HL-60 (cell line): ENCODE results near the gene TMEM63A.

Experiments used
- DNase-seq, 2 experiments: peaks; one replicate each; pipeline ENCODE4 v3.0.0-alpha.2; 2010 to 2020; ENCODE audit warnings: low read depth in 1 of 2, low spot score in 1 of 2
- H3K27ac ChIP-seq: fragments of 250-450 bp; sonication (Bioruptor Pico); replicated peaks from 2 replicates; pipeline ENCODE4 v1.5.1; 2020; ENCODE audit warnings: mild to moderate bottlenecking, moderate library complexity
- H3K27me3 ChIP-seq: fragments of 250-450 bp; sonication (Bioruptor Pico); 2 replicates; pipeline ENCODE4 v1.5.1; 2021; ENCODE audit warnings: mild to moderate bottlenecking, moderate library complexity; ENCODE audit not compliant: insufficient read depth, poor library complexity, severe bottlenecking
- H3K4me3 ChIP-seq: replicated peaks from 2 replicates; pipeline ENCODE4 v1.5.1; 2011; ENCODE audit warnings: mild to moderate bottlenecking, control low read depth, low read length; ENCODE audit not compliant: insufficient read depth
- CTCF ChIP-seq: IDR thresholded peaks from one replicate; pipeline ENCODE4 v1.5.1; 2011; ENCODE audit warnings: low read length, control low read depth, inconsistent platforms; ENCODE audit not compliant: insufficient read depth
- GABPA ChIP-seq: IDR thresholded peaks from 2 replicates; pipeline ENCODE4 v1.6.1; 2012; ENCODE audit warnings: low read depth
- POLR2AphosphoS5 ChIP-seq: IDR thresholded peaks from 2 replicates; pipeline ENCODE4 v1.6.1; 2012; ENCODE audit warnings: low read depth
- REST ChIP-seq: IDR thresholded peaks from 2 replicates; pipeline ENCODE4 v1.6.1; 2012; ENCODE audit warnings: low read depth; ENCODE audit not compliant: insufficient replicate concordance
- SPI1 ChIP-seq: IDR thresholded peaks from 2 replicates; pipeline ENCODE4 v1.6.1; 2012; ENCODE audit warnings: low read depth, mild to moderate bottlenecking, borderline replicate concordance

The TMEM63A gene

GRCh38 chr1:225860107-225860506 lies 22.1 kb downstream of the TMEM63A start:
- no peak for TF ChIP-seq CTCF
- TF ChIP-seq SPI1, result no peak
- no peak for TF ChIP-seq REST
- TF ChIP-seq POLR2AphosphoS5, result no peak
- TF ChIP-seq GABPA, result no peak
- DNase-seq, result no peak
- no peak overlapping the region for H3K4me3 ChIP-seq
- no peaks in the 10 kb centered on the region for H3K27me3 ChIP-seq
- H3K27ac ChIP-seq, result no peak overlapping the region

- no peak overlapping the region for H3K4me3 ChIP-seq
- TF ChIP-seq REST (no peak), POLR2AphosphoS5 (no peak), SPI1 (no peak), CTCF (no peak), GABPA (no peak)
- no peak overlapping the region for H3K27ac ChIP-seq
These were observed 23.0 kb downstream of the TMEM63A start for GRCh38 chr1:225859151-225859550.

GRCh38 chr1:225857256-225857655 lies 24.9 kb downstream of the TMEM63A start:
- H3K4me3 ChIP-seq, result no peak overlapping the region
- no peaks in the 10 kb centered on the region for H3K27me3 ChIP-seq
- no peak overlapping the region for H3K27ac ChIP-seq
- no peak for TF ChIP-seq SPI1
- no peak for TF ChIP-seq GABPA
- no peak for TF ChIP-seq CTCF
- no peak for TF ChIP-seq POLR2AphosphoS5
- no peak for TF ChIP-seq REST
- no peak for DNase-seq

More at GRCh38 chr1:225859151-225859550, 23.0 kb downstream of the TMEM63A start:
- no peak for DNase-seq
- no peaks in the 10 kb centered on the region for H3K27me3 ChIP-seq
